ENCODE measurements around the gene MYO18A. TPM values are rescaled to one million over a fixed set of nuclear protein-coding genes. Genes with fewer than 3 reads are reported as not detected.

The MYO18A gene
- total RNA-seq, 3 donors from 2014 or later (not counting 1 experiment from before 2014, with no cell fraction given), result 110 to 117 (median 115) TPM

DNA sequence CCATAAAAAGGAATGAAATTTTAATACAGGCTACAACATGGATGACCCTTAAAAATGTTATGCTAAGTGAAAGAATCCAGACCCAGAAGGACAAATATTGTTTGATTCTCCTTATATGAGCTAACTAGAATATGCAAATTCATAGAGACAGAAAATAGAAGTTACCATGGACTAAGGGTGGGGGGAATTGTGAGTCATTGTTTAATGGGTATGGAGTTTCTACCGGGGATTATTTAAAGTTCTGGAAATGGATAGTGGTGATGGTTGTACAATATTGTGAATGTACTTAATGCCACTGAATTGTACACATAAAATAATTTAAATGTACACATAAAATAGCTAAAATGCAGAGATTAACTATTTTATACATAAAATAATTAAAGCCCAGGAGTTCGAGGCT is 9.2 kb upstream of the MYO18A start:
- no peaks in the 10 kb centered on the region for H3K9me3 Mint-ChIP-seq
- no peaks in the 10 kb centered on the region for H3K4me1 Mint-ChIP-seq
- no peak for ATAC-seq

DNA sequence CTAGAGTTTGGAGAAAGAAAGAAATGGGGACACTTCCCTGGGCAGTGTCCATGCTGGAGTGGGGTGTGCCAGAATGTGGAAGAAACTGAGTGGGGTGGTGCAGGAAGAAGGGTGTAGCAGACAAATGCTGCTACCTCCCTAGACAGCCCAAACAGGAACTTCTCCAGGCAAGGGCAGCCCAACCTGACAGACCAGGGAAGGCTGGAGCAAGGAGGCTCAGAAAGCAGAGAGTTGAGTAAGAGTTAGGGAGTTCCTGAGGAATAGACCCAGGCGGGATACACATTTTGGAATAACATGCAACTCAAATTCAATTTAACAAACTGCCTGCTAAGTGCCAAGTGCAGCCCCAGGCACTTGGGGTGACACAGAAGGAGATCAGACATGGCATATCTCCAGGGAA is 1.0 kb upstream of the MYO18A start:
- DNase-seq, result no peak
- H3K27me3 Mint-ChIP-seq (ENCODE audit: low read depth in 2 of 2), result peaks cover 0 to 3% of the 10 kb centered on the region in 2 donors
- intact Hi-C loops (cut with micrococcal nuclease), result no loop called here

More for the DNA sequence above, 9.2 kb upstream of the MYO18A start:
- WGBS (ENCODE audit: insufficient coverage), result 100% methylated on average over 1 of the region's 2 CpGs
- Histone ChIP-seq H3K9me3 (ENCODE audit: control insufficient read depth, insufficient read depth, low read length) (no peaks in the 10 kb centered on the region), H3K4me3 (ENCODE audit: low read length) (no peak overlapping the region), H3K27ac (ENCODE audit: low read length) (no peak overlapping the region), H3K36me3 (ENCODE audit: control insufficient read depth, insufficient read depth, low read length) (no peaks in the 10 kb centered on the region), H3K27me3 (ENCODE audit: control insufficient read depth, insufficient read depth, low read length) (no peaks in the 10 kb centered on the region), H3K4me1 (ENCODE audit: control insufficient read depth, insufficient read depth, low read length) (no peaks in the 10 kb centered on the region)
- H3K27ac Mint-ChIP-seq, result no peak overlapping the region
- no peaks in the 10 kb centered on the region for H3K36me3 Mint-ChIP-seq
- intact Hi-C loops (cut with micrococcal nuclease), result no loop called here
- H3K27me3 Mint-ChIP-seq (ENCODE audit: low read depth in 2 of 2), result peaks cover 13 to 15% of the 10 kb centered on the region in 2 donors
- no peak for DNase-seq
- H3K4me3 Mint-ChIP-seq, result no peak overlapping the region
- TF ChIP-seq, protein P1, sequence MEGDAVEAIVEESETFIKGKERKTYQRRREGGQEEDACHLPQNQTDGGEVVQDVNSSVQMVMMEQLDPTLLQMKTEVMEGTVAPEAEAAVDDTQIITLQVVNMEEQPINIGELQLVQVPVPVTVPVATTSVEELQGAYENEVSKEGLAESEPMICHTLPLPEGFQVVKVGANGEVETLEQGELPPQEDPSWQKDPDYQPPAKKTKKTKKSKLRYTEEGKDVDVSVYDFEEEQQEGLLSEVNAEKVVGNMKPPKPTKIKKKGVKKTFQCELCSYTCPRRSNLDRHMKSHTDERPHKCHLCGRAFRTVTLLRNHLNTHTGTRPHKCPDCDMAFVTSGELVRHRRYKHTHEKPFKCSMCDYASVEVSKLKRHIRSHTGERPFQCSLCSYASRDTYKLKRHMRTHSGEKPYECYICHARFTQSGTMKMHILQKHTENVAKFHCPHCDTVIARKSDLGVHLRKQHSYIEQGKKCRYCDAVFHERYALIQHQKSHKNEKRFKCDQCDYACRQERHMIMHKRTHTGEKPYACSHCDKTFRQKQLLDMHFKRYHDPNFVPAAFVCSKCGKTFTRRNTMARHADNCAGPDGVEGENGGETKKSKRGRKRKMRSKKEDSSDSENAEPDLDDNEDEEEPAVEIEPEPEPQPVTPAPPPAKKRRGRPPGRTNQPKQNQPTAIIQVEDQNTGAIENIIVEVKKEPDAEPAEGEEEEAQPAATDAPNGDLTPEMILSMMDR (IDR thresholded peaks at IDR 0.05), result no peak

DNA sequence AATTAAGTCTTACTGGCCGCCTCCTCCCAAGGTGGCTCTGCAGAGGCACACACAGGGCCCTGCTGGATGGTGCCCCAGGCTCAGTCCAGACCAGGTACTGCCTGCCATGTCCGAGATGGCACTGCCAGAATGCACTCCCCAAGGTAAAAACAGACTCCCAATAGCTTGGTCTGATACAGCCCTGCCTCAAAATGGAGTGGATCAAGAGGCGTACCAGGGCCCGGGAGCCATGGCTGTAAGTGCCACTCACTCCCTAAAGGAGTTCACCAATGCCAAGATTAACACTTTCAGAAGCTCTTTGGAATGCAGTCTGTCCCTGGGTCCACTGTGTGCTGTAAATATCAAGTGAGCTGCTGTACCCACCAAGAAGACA is 576 bp upstream of the MYO18A start:
- Mint-ChIP-seq H3K27me3 (ENCODE audit: low read depth in 2 of 2) (peaks cover 0 to 3% of the 10 kb centered on the region in 2 donors), H3K27ac (peak overlapping the region in 1 of 2 donors; percentile 60), H3K4me3 (peak overlapping the region; percentile 50), H3K4me1 (peaks cover 19 to 29% of the 10 kb centered on the region in 2 donors), H3K36me3 (no peaks in the 10 kb centered on the region), H3K9me3 (no peaks in the 10 kb centered on the region)
- no peak for DNase-seq
- Histone ChIP-seq H3K27me3 (ENCODE audit: control insufficient read depth, insufficient read depth, low read length) (no peaks in the 10 kb centered on the region), H3K4me1 (ENCODE audit: control insufficient read depth, insufficient read depth, low read length) (peaks cover 26% of the 10 kb centered on the region), H3K27ac (ENCODE audit: low read length) (no peak overlapping the region), H3K36me3 (ENCODE audit: control insufficient read depth, insufficient read depth, low read length) (no peaks in the 10 kb centered on the region), H3K4me3 (ENCODE audit: low read length) (no peak overlapping the region), H3K9me3 (ENCODE audit: control insufficient read depth, insufficient read depth, low read length) (no peaks in the 10 kb centered on the region)
- intact Hi-C loops (cut with micrococcal nuclease), result loop anchor here (1.0 kb wide), 2 partner anchors 31 to 35 kb away; no protein-coding TSS in a partner anchor
- TF ChIP-seq, protein P1 (IDR thresholded peaks at IDR 0.05), result no peak
- no peak for ATAC-seq
- WGBS (ENCODE audit: insufficient coverage), result 75% methylated on average over 4 of the region's 4 CpGs

More for the DNA sequence above, 1.0 kb upstream of the MYO18A start:
- peaks cover 15 to 24% of the 10 kb centered on the region in 2 donors for H3K4me1 Mint-ChIP-seq
- no peak overlapping the region for H3K4me3 Mint-ChIP-seq
- ATAC-seq, result no peak
- Histone ChIP-seq H3K4me1 (ENCODE audit: control insufficient read depth, insufficient read depth, low read length) (peaks cover 24% of the 10 kb centered on the region), H3K27ac (ENCODE audit: low read length) (no peak overlapping the region), H3K36me3 (ENCODE audit: control insufficient read depth, insufficient read depth, low read length) (no peaks in the 10 kb centered on the region), H3K4me3 (ENCODE audit: low read length) (no peak overlapping the region), H3K27me3 (ENCODE audit: control insufficient read depth, insufficient read depth, low read length) (no peaks in the 10 kb centered on the region), H3K9me3 (ENCODE audit: control insufficient read depth, insufficient read depth, low read length) (no peaks in the 10 kb centered on the region)
- no CpG with 5 or more reads among the region's 1 CpG for WGBS (ENCODE audit: insufficient coverage)
- H3K27ac Mint-ChIP-seq, result no peak overlapping the region
- TF ChIP-seq, protein P1 (IDR thresholded peaks at IDR 0.05), result no peak
- no peaks in the 10 kb centered on the region for H3K9me3 Mint-ChIP-seq
- no peaks in the 10 kb centered on the region for H3K36me3 Mint-ChIP-seq

All from natural killer cell (primary cell).